Endometrial microvascular endothelial cells (primary cell): ENCODE results near the gene TAOK1. TPM values are rescaled to one million over a fixed set of nuclear protein-coding genes. Genes with fewer than 3 reads are reported as not detected.

Source experiments
- in situ Hi-C: cut with HindIII; loops from 2 replicates; pipeline ENCODE4 v1.10.0; 2017; ENCODE audit warnings: low sequenced_read_pairs, low pct_unique_long_range_greater_than_20kb; ENCODE audit errors: inconsistent ontology term
- total RNA-seq: library from RNA; depleted of rRNA; stranded (reverse); fragments of >200 nt; gene quantifications from one replicate; pipeline ENCODE4 v1.2.3, GENCODE V29; 2015; ENCODE audit errors: inconsistent ontology term

The TAOK1 gene
- total RNA-seq, 1 donor from 2014 or later = 33.7 TPM

DNA sequence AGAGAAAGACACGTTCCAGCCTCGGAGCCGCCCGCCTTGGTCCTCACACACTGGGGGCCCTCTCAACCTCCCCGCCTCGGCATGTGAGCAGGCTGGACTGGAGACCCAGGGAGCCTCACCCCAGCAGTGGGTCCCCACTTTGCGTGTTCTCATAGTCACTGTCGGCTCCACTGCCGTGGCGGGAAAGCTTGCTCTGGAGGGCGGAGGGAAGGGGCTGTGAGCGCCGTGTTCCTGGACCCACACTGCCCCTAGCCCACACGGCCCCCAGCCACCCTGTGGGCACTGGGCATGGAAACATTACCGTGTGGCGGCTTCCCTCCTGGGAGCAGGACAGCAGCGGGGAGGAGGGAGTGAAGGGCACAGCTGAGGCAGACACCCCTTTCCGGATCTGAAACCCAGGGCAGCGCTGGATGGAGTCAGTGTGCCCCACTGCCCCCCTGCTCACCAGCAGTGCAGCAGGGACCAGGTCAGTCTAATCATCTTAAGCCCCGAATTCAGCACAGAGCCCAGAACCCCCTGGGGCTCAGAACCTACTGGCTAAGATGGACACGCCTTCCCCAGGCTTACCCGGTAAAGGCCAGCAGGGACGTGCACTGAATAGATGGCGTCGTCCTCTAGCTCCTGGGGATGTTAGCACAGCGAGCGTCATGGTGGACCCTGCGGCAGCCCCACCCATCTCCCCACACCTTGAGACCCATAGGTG, 185.5 kb downstream of the TAOK1 start:
- in situ Hi-C loops = no loop called here

DNA sequence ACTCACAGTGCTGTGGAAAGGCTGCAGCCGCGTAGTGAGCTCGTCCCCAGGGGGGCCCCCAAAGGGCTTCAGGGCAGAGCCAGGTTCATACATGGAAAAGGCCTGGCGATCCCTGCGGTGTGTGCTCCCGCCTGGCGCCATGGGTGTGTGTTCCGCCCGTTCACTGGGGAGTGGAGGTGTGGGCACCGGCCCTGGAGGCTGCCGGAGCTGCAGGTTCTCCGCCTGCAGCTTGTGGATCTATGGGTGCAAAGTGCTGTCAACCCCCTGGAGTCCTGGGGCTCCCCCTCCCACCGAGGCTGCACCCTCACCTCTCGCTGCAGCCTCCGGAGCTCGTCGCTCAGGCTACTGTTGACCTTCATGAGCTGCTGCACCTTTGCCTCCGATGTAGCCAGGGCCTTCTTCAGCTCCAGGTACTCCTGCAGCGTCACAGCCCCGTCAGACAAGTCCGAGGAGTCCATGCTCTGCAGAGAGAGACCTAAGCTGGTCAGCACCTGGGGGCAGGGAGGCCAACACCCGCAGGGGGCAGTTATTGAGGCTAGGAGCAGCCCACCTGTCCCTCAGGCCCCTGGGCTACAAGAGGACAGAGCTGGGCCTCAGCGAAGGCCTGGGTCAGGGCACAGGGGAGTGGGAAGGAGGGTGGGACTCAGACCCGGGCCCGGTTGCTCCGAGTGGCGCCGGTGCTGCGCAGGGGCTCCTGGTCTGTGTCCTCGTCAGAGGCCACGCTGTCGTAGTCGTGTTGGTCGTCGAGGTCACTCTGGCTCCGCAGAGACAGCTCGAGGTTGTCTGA, 186.2 kb downstream of the TAOK1 start:
- in situ Hi-C loops = no loop called here

DNA sequence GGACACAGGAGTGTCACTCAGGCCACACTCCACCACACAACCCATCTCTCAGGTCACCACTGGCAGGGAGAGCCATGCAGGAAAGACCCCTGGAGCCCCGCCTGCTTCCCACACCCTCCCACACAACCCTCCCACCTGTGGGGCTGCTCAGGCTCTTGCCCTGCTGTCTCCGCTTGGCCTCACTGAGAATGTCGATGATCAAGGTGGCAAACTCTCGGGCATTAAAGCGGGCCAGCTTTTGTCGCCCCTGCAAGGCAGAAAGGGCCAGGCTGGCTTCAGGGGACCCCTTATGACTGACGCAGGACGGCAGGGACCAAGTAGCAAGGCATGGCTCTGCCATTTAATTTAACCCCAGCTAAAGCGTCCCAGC, 186.8 kb downstream of the TAOK1 start:
- in situ Hi-C loops = no loop called here

- in situ Hi-C loops = no loop called here
These were observed 187.4 kb downstream of the TAOK1 start for GRCh38 chr17:29577385-29578211.

GRCh38 chr17:29578626-29579485, 188.7 kb downstream of the TAOK1 start:
- in situ Hi-C loops = no loop called here

DNA sequence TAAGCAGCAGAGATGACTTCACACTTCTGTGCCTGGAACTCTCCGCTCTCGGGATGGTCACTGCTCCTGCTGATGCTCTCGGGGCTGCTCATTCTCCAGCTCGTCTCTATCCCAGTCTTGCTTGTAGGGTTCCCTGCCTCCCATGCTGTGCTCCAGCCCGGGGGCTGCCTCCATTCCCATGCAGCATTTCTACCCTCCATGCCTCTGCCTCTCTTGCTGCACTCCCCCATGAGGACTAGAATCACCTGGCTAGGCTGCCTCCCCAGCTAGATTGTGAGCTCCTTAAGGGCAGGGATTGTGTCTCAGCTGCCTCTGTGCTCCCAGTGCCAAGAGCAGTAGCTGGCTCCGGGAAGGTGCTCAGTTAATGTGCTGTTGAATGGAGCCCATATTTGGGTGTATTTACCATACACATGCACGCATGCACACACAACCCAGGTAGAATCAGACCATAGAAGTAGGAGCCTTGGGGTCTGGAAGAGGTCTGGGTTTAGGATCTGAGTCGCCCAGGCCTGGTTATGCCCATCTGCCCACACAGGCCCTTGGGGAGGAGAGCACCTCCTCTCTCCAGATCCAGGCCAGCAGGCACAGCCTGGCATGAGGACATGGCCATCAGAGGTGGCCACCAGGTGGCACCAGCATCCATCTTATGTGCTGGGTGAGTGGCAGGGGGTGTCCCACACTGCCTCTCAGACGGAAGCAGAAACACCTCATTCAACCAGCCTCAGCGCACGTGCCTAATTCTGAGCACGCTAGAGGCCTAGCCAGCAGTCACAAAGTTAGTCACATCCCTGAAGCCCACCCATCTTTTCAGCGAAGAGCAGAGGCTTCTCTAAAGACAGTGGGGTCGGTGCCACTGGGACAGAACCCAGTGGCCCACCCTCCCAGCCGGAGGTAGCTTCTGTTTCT, 190.0 kb downstream of the TAOK1 start:
- in situ Hi-C loops = no loop called here

- in situ Hi-C loops = no loop called here
These were observed 191.6 kb downstream of the TAOK1 start for GRCh38 chr17:29581583-29582253.

- in situ Hi-C loops = no loop called here
These were observed 192.1 kb downstream of the TAOK1 start for GRCh38 chr17:29582254-29582765.

- in situ Hi-C loops = no loop called here
These were observed 192.6 kb downstream of the TAOK1 start for GRCh38 chr17:29582772-29583171.

DNA sequence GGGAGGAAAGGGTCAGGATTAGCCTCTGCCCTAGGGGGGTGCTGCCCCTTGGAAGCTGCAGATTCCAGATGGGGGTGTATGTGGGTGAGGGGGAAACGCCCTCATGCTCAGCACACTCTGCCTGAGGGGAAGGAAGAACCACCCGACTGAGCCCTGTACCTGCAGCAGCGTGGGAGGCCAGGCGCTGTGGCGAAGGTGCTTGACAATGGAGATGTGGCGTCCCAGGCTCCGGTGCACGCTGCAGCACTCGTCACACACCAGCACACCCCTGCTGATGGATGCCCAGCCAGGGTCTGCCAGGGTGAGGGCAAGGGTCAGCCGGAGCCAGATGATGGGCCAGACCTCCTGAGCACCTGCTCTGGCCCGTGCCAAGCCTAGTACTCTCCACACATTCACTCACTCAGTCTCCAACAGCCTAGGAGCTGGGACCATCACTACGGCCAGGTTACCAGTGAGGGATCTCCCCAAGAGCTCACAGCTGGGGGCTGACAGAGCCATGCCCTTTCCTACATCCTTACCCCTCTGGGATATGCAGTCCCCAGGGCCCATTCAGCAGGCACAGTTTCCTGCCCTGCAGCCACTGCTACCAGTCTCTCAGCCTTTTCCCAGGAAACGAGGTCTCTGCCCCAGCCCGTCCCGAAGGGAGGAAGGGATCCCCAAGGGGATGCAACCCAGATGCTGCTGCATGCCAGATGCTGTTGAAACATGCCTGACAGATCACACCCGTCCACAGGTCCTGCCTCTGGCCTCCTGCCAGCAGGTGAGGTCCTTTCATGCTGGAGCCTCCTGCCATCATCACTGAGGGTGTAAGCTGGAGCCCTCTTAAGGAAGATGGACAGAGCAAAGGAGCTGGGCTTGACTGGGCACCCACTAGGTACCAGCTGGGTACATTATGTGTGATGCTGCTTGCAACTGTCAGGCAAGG, 193.4 kb downstream of the TAOK1 start:
- in situ Hi-C loops = no loop called here

- in situ Hi-C loops = no loop called here
These were observed 194.4 kb downstream of the TAOK1 start for GRCh38 chr17:29584452-29585079.

GRCh38 chr17:29585080-29585751, 195.1 kb downstream of the TAOK1 start:
- in situ Hi-C loops = no loop called here

DNA sequence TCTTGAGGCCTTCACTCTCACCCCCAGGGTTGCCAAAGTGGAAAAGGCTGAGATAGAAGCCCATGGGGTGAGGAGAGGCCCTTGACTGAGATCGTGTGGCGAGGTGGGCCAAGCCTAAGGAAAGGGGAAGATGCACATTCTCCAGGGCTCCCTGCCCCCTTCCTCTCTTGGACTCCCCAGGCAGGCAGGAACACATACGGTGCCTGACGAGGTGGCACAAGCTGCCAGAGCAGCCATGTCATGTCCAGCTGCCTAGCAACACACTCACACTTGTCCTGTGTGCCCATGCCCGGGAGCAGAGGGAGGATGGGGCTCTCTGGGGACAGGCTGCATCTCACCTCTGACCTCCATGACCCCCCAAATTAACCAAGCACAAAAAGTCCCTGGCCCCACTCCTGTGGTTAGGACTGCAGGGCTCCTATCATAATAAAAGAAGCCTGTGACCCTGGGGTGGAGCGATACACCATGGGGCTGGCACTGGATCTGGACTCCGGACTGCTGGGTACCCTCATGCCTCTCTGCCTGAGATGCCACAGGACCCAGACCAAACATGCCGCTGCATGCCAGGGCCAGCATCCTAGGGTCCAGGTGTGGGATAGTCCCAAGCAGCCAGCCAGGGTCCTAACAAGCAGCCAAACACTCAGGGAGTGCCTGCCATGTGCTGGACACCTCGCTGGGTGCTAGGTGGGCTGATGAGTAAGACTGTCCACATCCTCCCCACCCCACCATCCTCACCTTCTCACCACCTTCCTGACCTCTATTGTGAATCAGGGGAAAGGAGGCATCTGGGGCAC, 196.7 kb downstream of the TAOK1 start:
- in situ Hi-C loops = no loop called here

DNA sequence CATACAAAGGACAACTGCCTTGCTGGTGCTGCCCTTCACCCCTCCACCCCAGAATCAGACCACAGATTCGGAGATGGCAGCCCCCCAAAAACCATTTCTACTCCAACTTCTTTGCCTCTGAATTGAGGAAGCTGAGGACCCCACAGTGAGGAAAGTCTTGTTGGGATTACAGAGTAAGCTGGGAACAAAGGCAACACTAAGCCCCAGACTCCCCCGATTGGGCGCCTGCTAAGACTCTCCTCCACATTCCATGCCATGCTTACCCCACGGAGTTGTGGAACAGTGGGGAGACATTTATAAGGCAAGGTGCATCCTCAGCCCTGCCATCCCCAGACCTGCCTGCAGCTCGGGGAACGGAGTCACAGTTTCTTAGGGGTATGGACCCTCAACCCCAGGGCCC, 197.4 kb downstream of the TAOK1 start:
- in situ Hi-C loops = no loop called here
